Measurements from ENCODE around the gene WDR1. TPM values are rescaled to one million over a fixed set of nuclear protein-coding genes. Genes with fewer than 3 reads are reported as not detected.

Gene WDR1
- total RNA-seq, 1 experiment from 2014 or later: 223 TPM

DNA sequence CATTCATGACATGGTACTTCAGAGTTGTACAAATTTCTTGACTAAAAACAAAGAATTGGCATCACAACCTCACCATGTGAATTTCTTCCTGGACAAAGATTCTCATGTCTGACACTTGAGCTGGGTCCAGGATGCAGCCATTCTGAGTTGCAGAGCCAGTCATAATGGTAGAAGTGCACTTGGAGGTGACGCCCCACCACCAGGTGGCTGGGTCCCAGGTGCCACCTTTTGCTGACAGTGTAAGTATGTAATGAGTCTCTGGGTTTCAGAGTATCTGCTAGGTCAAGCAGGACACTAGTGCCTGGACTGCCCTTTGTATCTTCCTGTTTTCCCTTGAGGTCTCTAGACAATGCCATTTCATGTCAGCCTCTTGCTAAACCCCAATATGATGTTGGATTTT is 36.6 kb upstream of the WDR1 start:
- H3K79me2 ChIP-seq (ENCODE audit: insufficient read depth, low read length): no peaks in the 10 kb centered on the region
- no peak for TF ChIP-seq REST (IDR thresholded peaks at IDR 0.05; ENCODE audit: low read depth)
- no peak for TF ChIP-seq CBX3 (IDR thresholded peaks at IDR 0.05; ENCODE audit: low read depth)
- TF ChIP-seq SP1 (IDR thresholded peaks at IDR 0.05; ENCODE audit: low read depth): no peak
- TF ChIP-seq ZNF274 (IDR thresholded peaks at IDR 0.05; ENCODE audit: low read depth, low read length): no peak
- no peak for TF ChIP-seq ZFX (IDR thresholded peaks at IDR 0.05)
- TF ChIP-seq SIN3A (IDR thresholded peaks at IDR 0.05; ENCODE audit: low read depth): no peak
- no peak for TF ChIP-seq EGR1 (IDR thresholded peaks at IDR 0.05; ENCODE audit: low read depth)
- no peak for TF ChIP-seq POLR2A (IDR thresholded peaks at IDR 0.05; ENCODE audit: borderline replicate concordance, extremely low read depth, insufficient read depth, insufficient read length)
- TF ChIP-seq ZBTB33 (IDR thresholded peaks at IDR 0.05; ENCODE audit: extremely low read depth, insufficient replicate concordance, low read length): no peak
- no peak for TF ChIP-seq SRF (IDR thresholded peaks at IDR 0.05; ENCODE audit: low read depth)
- no peak for TF ChIP-seq TCF7L2 (IDR thresholded peaks at IDR 0.05; ENCODE audit: borderline replicate concordance, extremely low read depth, insufficient read depth, insufficient read length)
- TF ChIP-seq, protein P1, sequence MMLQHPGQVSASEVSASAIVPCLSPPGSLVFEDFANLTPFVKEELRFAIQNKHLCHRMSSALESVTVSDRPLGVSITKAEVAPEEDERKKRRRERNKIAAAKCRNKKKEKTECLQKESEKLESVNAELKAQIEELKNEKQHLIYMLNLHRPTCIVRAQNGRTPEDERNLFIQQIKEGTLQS (IDR thresholded peaks at IDR 0.05): no peak
- H3K9me2 ChIP-seq (ENCODE audit: insufficient read depth): peaks cover 4% of the 10 kb centered on the region; the same call in 1 of the 2 replicates
- no TSS peak for BruUV-seq (replicated peaks)
- CTCF ChIA-PET: no interaction called here
- intact Hi-C loops (cut with micrococcal nuclease): no loop called here
- ATAC-seq: no peak
- H3K27ac ChIP-seq (ENCODE audit: low read depth, low read length): no peak overlapping the region
- H4K20me1 ChIP-seq (ENCODE audit: insufficient read depth): no peaks in the 10 kb centered on the region
- no peak for DNase-seq (ENCODE audit: low read depth, low spot score)
- H3K9me3 ChIP-seq (ENCODE audit: control insufficient read depth in 1 of 2, insufficient read depth in 1 of 2, low read depth in 1 of 2, low read length in 2 of 2): no peaks in the 10 kb centered on the region
- H3K9ac ChIP-seq (ENCODE audit: low read length): no peak overlapping the region
- H3K27me3 ChIP-seq (ENCODE audit: insufficient read depth, low read length): peaks cover 15% of the 10 kb centered on the region; the same call in 1 of the 2 replicates
- H3K4me2 ChIP-seq (ENCODE audit: low read length): no peak overlapping the region
- H2AFZ ChIP-seq (ENCODE audit: low read depth, low read length, poor library complexity, severe bottlenecking): no peak overlapping the region
- no peaks in the 10 kb centered on the region for H3K36me3 ChIP-seq (ENCODE audit: control insufficient read depth in 1 of 2, insufficient read depth in 2 of 2, low read length in 2 of 2)
- H3K4me1 ChIP-seq (ENCODE audit: control insufficient read depth in 1 of 2, insufficient read depth in 2 of 2, low read length in 2 of 2): peaks cover under 1 to 5% of the 10 kb centered on the region in 2 experiments; a peak in 2 of 4 replicates
- no peak overlapping the region for H3K4me3 ChIP-seq (replicated peaks in 1 of 2; ENCODE audit: low read depth in 1 of 2, low read length in 2 of 2)
- POLR2A ChIA-PET: no interaction called here
- RAD21 ChIA-PET (ENCODE audit: low non-redundant PET in 1 of 2, low total read pairs in 2 of 2, uncharacterized antibody in 2 of 2, unreplicated experiment in 2 of 2): no interaction called here
